ENCODE measurements around the gene WASL.
"Not testable (repeated sequence)": the region's sequence is repeated elsewhere in the genome, so short reads cannot be mapped to it uniquely, and the experiment has no call there.

The WASL gene

DNA sequence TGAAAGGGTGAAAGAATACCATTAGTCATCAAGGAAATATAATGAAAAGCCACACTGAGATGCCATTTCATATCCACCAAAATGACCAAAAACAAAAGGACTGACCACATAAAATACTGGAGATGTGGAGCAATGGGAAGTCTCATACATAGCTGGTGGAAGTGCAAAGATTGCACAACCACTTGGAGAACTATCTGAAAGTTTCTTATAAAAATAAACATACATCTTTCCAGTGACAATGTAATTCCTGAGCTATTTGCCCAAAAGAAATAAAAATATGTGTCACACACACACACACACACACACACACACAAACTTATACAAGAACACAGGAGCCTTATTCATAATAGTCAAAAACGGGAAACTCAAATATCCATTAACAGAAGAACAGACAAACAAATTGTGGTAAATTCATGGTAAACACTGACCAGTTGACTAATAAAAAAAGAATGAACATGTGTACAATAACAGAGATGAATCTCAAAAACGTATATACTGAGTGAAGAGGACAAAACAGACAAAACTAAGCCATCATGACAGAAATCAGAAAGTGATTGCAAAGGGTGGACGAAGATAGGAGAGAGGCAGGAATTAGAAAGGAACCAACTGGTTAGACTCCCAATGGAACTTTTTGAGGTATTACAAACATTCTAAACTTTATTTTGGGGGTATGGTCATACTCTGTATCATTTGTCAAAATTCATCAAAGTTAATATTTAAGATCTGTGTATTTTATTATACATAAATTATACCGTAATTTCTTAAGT lies 21.5 kb downstream of the WASL start:
- DNase-seq, result no peak

DNA sequence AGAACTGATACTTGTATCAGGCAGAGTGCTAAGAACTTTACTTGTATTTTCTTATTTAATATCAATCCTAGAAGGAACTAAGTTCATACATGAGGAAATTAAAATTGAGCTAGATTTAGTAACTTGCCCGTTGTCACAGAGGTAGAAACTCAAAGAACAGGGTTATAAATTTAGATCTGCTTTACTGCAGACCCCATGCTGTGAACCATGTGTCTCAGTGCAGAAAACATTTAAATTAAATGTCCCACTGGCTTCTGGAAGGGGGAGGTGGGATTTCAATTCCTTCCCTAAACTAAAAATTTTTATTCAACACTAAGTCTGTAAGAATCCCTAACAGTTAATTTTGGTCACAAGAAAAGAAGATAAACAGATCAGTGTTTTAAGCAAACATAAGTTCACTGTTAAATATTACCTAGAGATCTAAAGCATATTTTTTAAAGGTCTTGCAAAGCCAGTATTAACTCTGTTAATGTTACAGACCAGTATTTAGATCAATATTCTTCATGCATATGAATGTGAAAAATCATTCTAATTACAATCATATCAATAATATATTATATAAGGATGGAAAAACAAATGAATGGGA lies 23.1 kb downstream of the WASL start:
- no peak for DNase-seq

DNA sequence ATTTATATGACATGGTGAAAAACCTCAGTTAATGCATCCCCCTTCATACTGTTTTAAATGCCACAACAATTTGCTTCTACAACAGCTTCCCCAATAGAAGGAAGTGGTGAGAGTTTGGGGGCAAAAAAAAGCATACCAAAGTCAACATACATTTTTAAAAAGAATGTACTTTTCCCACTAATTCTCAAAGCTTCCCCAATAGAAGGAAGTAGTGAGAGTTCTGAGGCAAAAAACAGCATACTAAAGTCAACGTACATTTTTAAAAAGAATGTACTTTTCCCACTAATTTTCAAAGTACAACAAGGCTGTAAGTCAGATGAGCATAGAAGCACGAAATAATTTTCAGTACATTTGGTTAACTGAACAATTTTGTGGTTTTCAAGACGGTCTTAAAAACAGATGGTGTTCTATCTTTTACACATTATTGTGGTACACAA lies 24.0 kb downstream of the WASL start:
- DNase-seq, result no peak

DNA sequence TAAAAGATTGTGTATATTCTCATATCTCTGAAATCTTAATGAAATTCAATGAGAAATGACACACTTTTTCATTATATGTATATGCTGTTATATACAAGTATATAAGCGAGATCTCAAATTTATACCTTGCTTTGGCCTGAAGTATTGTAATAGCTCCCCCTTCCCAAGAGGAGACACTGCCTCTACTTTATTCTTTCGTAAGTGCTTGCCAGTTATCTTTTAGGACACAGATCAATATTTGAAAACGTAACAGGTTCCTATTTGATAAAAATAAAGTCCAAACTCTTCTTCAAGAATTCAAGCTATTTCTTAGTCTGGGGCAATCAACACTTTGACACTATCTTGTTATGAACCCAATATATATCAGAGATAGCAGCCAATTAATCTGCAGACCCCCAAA lies 24.9 kb downstream of the WASL start:
- no peak for DNase-seq

DNA sequence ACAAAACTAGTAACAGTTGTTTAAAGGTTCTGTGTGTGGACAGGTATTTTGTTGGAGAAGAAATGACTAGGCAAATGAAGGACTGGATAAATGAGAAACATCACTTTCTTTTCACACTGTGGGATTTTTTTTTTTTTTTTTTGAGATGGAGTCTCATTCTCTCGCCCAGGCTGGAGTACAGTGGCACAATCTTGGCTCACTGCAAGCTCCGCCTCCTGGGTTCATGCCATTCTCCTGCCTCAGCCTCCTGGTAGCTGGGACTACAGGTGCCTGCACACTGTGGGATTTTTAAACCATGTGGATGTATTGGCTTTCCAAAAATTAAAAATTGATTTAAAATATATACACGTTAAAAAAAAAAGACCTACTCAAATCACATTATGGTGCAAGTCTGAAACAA lies 28.3 kb downstream of the WASL start:
- not testable (repeated sequence) for DNase-seq

DNA sequence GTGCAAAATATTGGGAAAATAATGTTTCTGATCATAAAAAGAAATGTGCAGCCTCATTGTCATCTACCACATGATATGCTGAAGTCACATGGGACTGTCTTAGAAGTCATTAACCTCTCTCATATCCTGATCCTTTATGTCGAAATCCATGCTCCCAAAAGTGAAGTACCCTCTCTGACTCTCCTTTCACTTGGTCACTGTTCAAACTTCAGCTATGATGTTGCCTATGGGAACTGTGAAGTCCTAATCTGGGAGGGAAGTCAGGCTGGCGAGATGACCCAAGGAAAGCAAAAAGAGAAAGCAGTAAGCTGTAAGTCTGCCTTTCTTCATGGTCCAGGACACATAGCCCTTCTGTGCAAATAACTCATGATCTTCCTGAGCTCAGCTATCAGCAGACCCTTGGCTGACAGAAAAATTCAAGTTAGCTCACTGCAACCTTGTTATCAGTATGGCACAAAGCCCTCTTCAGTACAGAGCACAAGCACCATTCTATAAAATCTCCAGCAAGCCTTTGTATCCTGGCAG lies 29.5 kb downstream of the WASL start:
- DNase-seq, result no peak

DNA sequence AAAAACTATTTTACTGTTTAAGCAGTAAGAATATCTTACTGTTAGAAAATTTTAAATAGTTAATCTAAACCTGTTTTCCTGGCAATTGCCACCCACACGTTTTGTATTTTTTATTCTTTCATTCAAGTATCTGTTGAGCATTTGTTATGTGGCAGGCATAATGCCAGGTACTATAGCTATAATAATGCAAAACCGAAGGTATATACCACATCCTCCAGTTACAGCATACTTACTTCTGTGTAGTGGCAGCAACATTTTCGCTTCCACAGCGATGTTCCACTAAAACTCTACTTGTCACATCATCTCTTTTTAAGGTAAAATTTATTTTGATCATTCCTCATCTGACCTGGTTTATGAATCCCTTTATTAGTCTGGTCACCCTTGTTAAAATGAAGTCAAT lies 30.0 kb downstream of the WASL start:
- DNase-seq, result no peak

DNA sequence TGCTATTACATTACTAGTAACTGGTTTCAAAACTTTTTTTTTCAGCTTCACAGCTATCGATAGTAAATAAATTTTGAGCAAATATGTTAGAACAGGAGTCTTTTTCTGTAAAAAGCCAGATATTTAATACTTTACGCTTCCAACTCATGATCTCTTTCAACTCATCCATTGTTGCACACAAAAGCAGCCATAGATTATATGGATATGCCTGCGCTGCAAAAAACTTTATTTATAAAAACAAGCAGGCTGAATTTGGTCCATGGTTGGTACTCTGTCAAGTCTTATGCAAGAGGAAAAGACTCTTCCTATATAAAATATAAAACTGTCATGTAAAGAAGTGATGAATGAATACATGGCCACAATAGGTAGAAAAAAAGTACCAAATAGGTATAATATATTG lies 31.1 kb downstream of the WASL start:
- DNase-seq, result no peak

DNA sequence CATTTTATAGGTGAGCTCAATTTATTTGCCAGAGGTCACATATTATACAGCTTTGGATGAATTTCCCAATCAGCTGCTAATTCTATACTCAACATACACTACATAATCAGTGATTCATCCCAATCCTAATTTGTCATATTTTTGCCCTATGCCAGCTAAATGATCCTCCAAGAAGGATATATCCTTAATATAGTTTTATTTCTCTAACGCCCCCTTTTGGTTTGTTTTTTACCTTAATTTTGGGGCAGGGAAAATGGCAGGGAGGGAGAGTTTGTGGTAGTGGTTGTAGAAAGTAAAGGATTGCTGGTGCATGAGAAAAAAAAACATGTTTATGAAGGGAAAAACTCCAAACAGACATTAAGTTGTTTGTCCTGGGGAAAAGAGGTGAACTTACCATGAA lies 31.9 kb downstream of the WASL start:
- DNase-seq, result no peak

DNA sequence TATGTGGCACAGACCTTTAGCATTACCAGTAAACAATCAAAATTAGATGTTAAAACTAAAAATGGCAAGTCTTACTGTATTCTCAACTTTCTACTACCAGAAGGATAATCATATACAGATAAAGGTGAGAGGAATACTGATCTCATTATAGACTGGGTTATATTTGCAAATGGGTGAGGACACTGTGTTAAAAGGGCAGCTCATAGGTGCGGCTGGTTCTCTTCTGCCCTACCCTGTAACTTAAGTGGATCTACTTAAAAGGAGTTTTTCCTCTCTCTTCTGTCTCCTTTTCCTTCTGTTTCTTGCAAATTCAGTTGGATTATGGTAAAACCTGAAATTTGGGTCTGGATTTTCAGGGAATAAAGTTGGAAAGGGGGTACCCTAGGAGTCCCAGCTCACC lies 33.0 kb downstream of the WASL start:
- no peak for DNase-seq

DNA sequence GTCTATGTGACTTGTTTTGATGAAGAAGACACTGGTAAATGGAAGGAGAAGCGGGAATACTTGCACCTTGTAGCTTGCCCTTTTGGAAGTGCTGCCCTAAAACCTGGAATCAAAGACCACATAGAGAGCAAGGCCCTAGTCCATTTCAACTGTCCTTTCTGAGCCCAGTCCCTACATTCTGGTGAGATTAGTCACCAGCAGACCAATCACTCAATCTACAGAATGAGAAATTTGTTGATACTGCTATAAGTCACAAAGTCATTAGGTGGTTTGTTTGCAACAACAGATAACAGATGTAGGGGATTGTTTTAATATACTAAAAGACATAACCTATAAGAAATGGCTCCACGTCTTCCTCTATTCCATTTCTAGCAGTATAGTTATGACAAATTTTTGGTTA lies 33.6 kb downstream of the WASL start:
- no peak for DNase-seq

DNA sequence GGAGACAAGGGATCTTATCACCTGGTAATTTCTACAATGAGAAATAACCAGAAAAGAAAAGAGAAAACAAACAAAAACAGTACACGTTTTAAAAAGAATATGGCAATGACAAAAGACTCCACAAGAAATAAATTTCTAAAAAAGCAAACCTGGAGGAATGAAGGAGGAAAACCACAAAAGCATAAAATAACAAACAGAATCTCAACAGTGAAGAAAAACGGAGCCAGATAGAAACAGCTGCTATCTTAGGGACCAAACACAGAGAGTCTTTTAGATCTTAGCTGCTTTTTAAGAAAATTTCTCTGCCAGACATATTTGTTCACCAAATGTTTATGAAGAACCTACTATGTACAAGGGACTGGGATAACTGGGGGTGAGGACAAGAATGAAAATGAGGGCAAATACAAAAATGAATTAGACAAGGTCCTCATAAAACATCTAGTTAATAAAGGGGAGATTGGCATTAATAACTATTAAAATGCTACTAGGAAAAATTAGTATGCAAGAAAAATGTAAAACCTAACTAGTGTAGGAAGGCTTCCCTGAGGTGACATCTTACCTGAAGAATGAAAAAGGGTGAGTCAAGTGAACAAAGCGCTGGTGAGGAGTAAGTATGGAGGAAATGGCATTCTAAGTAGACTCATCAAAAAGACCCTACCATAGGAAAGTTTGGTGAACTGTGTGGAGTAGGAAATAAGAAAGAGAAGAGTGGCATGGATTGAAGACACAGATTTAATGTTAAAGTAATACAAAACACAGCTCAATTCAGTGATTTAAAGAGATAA lies 34.3 kb downstream of the WASL start:
- no peak for DNase-seq

DNA sequence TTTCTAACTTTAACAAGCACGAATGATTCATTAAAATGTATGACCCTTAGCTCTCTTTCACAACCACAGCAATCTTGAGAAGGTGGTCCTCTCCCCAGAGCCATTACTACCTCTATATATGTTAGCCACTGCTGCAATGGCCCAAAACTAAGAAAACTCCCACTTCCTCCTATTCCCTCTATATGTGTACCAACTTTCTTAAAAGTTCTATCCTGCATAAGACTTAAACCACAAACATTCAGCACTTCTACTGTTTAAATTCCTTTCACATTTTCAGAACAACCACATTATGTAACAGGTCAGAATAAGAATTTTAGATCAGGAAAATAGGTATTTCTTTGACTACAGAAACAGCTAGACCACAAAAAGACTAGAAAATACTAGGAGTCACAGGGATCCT lies 36.2 kb downstream of the WASL start:
- no peak for DNase-seq

DNA sequence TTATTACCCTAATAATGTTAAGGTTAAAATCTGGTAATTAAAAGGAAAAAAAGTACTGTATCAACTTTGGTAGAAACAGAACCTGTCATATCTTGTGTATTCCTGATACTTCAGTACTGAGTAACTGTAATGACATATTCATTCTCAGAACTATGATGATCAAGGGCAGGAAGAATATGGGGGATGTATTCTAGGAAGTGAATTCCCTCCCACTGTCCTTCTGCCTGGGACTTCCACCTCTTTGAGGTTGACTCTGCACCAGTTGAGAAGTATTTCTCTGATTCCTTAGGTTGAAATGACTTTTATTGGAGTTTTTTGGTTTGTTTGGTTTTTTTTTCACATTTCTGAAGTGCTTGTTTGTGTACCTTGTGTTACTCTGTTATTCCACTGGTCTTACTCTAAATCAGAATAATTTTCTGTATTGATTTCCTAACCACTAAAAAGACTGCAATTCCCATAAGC lies 36.9 kb downstream of the WASL start:
- no peak for DNase-seq

DNA sequence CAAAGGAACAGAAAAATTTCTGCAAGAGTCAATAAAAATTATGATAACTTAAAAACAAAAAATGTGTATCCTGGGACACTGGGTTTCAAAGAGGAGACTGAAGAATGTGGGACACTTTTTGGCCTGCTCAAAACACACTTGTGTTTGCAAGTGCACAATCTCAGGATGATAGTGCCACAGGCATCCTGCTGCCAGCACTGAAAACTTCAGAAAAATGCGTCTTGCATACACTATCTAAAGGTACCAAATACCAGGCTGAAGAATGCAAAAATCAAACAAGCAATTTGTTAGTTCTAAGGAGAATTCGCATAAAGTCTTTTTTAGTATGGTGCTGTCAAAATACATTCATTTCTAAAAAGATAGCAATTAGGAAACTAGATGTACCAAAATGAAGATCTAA lies 38.1 kb downstream of the WASL start:
- DNase-seq, result no peak

DNA sequence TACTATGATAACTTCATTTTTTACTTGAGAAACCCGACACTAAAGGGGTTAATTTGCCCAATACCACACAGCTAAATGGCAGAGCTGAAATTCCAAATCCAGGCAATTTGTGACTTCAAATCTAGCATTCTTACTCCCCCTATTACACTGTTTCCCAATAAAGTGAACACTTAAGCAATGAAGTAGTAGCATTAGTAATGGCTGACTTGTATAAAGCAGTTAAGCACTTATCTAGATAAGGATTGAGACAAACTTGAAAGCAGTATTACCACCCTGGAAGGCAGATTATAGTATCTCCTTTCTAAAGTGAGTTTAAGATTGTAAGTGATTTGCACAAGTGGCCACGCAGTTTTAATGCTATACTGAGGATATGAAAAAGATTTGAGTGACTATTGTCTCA lies 39.3 kb downstream of the WASL start:
- no peak for DNase-seq

DNA sequence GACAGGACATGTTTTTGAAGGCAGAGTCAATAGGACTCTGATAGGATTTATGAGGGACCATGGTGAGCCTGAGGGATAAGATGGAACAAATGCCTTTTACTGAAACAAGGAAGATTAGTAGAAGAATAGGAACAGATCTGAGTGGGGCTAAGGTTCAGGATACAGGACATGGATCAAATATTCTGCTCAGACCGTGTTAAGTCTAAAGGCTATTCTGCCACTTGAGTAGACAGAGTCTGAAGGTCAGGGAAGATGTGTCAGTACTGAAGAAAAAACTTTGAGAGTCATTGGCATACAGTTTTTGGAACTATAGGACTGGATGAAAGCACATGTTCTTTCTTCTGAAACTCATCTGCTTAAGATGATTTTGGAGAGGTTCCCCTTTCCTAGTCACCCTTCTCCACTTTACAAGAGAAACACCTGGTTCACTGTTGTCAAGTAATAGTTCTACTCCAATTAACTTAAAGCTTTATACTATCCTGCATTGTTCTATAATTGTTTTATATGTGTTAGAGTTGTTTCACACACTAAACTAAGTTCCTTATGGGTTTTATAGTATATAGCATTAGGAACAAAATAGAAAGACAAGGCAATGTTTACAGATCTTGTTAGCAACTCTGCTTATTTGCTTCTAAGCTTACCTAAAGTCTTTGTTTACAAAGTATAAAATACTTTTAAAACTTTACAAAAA lies 43.4 kb downstream of the WASL start:
- DNase-seq, result no peak

DNA sequence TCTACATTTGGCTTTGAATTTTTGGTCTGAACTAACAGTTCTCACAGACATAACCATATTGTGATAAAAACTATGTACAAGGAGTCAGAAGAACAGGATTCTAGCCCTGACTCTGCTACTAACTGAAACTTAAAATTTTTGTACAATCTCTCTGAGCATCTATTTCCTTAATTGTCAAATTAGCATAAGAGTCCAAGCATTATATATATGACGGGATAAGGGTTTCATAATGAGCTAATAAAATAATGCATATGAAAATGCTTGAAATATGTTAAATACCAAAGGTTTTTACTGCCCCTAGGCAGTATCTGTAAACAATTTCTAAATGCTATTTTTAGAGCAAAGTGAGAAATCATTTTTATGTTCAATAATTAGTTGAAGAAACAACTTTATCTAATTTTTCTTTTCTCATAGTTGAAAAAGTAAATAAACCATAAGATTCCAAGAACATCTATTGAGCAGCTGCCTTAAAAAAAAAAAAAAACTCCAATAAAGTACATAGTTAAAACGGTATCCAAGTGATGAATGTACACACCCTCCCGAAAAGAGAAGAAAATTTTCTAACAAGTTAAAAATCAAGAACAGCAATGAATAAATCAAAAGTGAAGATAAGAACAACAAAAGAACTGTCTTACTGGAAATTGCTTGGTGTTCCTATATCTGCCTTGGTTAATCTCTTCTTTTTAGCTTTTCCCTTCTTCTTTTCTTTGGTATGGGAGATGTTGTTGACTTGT lies 52.7 kb downstream of the WASL start:
- DNase-seq, result no peak

DNA sequence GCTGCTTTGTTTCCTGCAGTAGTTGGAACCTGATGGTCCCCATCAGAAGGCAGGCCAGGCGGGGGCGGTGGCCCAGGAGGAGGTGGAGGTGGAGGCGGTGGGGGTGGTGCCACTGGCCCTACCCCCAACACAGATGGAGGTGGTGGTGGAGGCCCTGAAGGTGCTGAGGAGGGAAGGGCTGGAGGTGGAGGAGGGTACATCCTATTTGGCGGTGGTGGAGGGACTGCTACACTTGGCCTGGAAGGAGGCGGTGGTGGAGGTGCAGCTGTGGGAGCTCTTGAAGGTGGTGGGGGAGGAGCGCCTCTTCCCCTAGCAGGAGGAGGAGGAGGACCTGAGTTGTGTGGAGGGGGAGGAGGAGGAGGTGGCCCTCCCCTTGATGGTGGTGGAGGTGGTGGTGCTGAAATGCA lies 56.3 kb downstream of the WASL start:
- DNase-seq, result no peak

DNA sequence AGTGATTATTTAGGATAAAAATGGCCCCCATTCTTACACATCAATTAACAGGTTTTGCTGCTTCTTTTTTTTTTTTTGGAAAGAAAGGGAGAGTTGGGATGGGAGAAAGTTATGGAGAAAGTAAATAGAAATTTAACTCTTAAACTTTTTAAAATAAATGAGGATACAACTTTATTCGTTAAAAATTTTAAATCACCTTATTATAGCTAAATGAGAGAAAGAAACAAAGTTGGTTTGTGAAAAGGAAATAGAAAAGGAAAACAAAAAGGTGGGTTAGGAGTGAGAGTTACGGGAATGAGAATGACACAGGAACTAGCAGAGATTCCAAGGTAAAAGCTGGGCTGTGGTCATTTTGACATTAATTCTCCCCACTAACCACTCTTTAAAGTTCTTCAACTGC lies 58.3 kb downstream of the WASL start:
- no peak for DNase-seq

DNA sequence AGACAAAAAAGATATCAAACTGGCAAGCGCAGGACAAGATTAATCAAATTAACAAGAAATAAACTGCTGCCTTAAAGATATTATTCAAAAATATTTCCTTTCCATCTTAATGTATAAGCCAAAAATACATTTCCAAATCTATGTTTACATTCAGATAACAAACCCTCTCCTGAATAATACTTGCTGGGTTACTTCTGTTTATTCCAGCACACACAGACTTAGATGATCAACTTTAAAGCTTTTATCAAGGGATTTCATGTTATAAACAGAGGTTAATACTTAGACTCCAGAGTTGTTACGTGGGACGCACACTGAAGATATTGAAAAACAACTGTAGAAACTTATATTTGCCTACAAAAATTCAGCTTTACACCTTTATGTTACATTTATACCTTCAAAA lies 59.6 kb downstream of the WASL start:
- no peak for DNase-seq

DNA sequence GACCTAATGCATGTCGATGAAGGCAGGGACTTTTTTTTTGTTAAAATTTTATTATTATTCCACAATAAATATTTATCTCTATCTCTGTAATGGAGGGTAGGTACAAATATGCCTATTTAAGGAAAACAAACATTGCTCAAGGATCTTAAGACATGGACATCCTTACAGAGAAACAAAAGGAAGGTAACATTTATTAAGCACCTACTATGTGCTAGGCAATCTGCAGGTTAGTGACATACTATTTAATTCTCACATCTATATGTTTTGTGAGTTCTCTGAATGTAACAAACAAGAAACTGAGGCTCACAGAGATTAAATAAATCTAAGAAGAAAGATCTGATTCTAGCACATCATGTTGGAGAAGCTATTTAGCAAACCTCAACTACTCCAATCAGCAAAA lies 61.1 kb downstream of the WASL start:
- no peak for DNase-seq

DNA sequence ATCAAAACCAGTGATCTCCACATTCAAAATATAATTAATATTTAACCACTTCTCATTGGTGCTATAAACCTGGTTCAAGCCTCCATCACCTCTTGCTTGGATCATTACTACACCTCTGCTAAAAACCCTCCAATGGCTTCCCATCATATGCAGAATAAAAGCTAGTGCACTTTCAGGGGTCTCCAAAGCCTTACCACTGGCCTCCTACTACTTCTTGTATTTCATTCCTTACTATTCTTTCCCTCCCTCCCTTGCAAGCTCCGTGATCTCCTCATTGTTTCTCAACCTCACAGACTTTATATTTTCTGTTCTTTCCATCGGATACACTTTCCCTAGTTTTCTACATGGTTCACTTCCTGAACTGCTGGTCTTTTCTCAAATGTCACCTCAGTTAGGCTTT lies 61.6 kb downstream of the WASL start:
- DNase-seq, result no peak
